Endothelial cell of umbilical vein (primary cell): Measurements from ENCODE around the gene GAS7. TPM values are rescaled to one million over a fixed set of nuclear protein-coding genes. Genes with fewer than 3 reads are reported as not detected.

Source experiments
- BruUV-seq: library from RNA; stranded (reverse); fragments of 400-500 nt; replicated peaks from 2 replicates; lab custom pipeline; 2021; lab: Mats Ljungman, UMichigan
- CTCF ChIA-PET: fragments of 300-600, 350-600 bp; sonication (Branson Sonifier 250); formaldehyde crosslinking; loops from one replicate; lab custom pipeline; 2021; ENCODE audit warnings: antibody characterized with exemption, inconsistent platforms; lab: Charles Lee
- POLR2A ChIA-PET: fragments of 300-600, 350-600 bp; sonication (Branson Sonifier 250); formaldehyde crosslinking; loops from one replicate; lab custom pipeline; 2021; ENCODE audit warnings: antibody characterized with exemption, inconsistent platforms; lab: Charles Lee
- DNase-seq: peaks from one replicate; pipeline ENCODE4 v3.0.0-alpha.2; 2011; ENCODE audit warnings: low read depth, low spot score
- FAIRE-seq: peaks from 2 replicates; lab custom pipeline; 2011; peaks lifted over from hg19 to GRCh38; lab: Jason Lieb, UNC
- H2AFZ ChIP-seq: 2 replicates; pipeline ENCODE4 v1.6.0; 2012; ENCODE audit warnings: low read depth, low read length, control low read depth, inconsistent platforms
- H3K27ac ChIP-seq: 2 replicates; pipeline ENCODE4 v1.5.1; 2011; ENCODE audit warnings: low read depth, mild to moderate bottlenecking, control low read depth, low read length, moderate library complexity; ENCODE audit not compliant: insufficient read depth
- H3K27me3 ChIP-seq, 2 experiments: 2 replicates each; pipeline versions ENCODE4 v1.6.0 to v1.6.1; 2011; ENCODE audit warnings: low read length in 2 of 2, mixed read lengths in 1 of 2; ENCODE audit not compliant: control insufficient read depth in 2 of 2, insufficient read depth in 2 of 2
- H3K36me3 ChIP-seq, 2 experiments: 2 replicates in 1 of 2; 3 replicates in 1 of 2; pipeline ENCODE4 v1.5.1; 2011; ENCODE audit warnings: low read length in 2 of 2, mild to moderate bottlenecking in 1 of 2, moderate library complexity in 1 of 2; ENCODE audit not compliant: control insufficient read depth in 2 of 2, insufficient read depth in 2 of 2; ENCODE audit errors: extremely low read depth in 1 of 2
- H3K4me1 ChIP-seq: 3 replicates; pipeline ENCODE4 v1.5.1; 2011; ENCODE audit warnings: mild to moderate bottlenecking, low read length; ENCODE audit not compliant: control insufficient read depth, insufficient read depth; ENCODE audit errors: extremely low read depth
- H3K4me2 ChIP-seq: 2 replicates; pipeline ENCODE4 v1.6.1; 2011; ENCODE audit warnings: low read length, control low read depth, mixed read lengths; ENCODE audit not compliant: insufficient read depth
- H3K4me3 ChIP-seq, 3 experiments: fragments of 200-600 bp in 1 of 3; sonication (generic), shearing (Covaris generic) in 1 of 3; replicated peaks in 1 of 3; 2 replicates each; pipeline ENCODE4 v1.5.1; 2011 to 2016; ENCODE audit warnings: control low read depth in 3 of 3, low read length in 3 of 3, mild to moderate bottlenecking in 2 of 3, inconsistent platforms in 1 of 3, low read depth in 1 of 3, moderate library complexity in 1 of 3; ENCODE audit not compliant: insufficient read depth in 1 of 3
- H3K79me2 ChIP-seq: 2 replicates; pipeline ENCODE4 v1.6.0; 2012; ENCODE audit warnings: low read length, inconsistent platforms; ENCODE audit not compliant: control insufficient read depth, insufficient read depth
- H3K9ac ChIP-seq: replicated peaks from 2 replicates; pipeline ENCODE3; 2011; ENCODE audit warnings: low read length, control low read depth; ENCODE audit not compliant: insufficient read depth; ENCODE audit errors: extremely low read depth
- H3K9me1 ChIP-seq: replicated peaks from 3 replicates; pipeline ENCODE4 v1.6.0; 2011; ENCODE audit warnings: mild to moderate bottlenecking, low read length; ENCODE audit not compliant: control insufficient read depth, insufficient read depth; ENCODE audit errors: extremely low read depth
- H3K9me3 ChIP-seq: replicated peaks from 2 replicates; pipeline ENCODE4 v1.5.1; 2012; ENCODE audit warnings: low read length, inconsistent platforms; ENCODE audit not compliant: control insufficient read depth, insufficient read depth
- H4K20me1 ChIP-seq: replicated peaks from 2 replicates; pipeline ENCODE3; 2011; ENCODE audit warnings: mild to moderate bottlenecking, low read length; ENCODE audit not compliant: control insufficient read depth, insufficient read depth; ENCODE audit errors: extremely low read depth
- CTCF ChIP-seq, 2 donors: IDR thresholded peaks; 1 replicate in 1 of 2; 2 replicates in 1 of 2; pipeline ENCODE4 v1.5.1; 2011; ENCODE audit warnings: low read length in 2 of 2, mild to moderate bottlenecking in 2 of 2, moderate library complexity in 2 of 2, control low read depth in 1 of 2, inconsistent platforms in 1 of 2, low read depth in 1 of 2; ENCODE audit not compliant: insufficient read depth in 1 of 2; ENCODE audit errors: extremely low read depth in 1 of 2
- FOS ChIP-seq: IDR thresholded peaks from 2 replicates; pipeline ENCODE4 v1.6.1; 2011; ENCODE audit warnings: mild to moderate bottlenecking, low read length, moderate library complexity, borderline replicate concordance; ENCODE audit not compliant: insufficient read depth
- MYC ChIP-seq: IDR thresholded peaks from one replicate; pipeline ENCODE4 v1.6.1; 2011; ENCODE audit warnings: mild to moderate bottlenecking, low read depth, low read length
- POLR2A ChIP-seq: IDR thresholded peaks from 2 replicates; pipeline ENCODE4 v1.6.1; 2012; ENCODE audit warnings: low read depth, mild to moderate bottlenecking, control low read depth, low read length
- POLR2AphosphoS5 ChIP-seq: IDR thresholded peaks from 2 replicates; pipeline ENCODE4 v1.6.1; 2012; ENCODE audit warnings: low read depth, mild to moderate bottlenecking, control low read depth, low read length, moderate library complexity; ENCODE audit not compliant: insufficient read depth
- dilution Hi-C: fragments of 300-500 bp; cut with MboI; formaldehyde crosslinking; loops from one replicate; pipeline ENCODE4 v1.15.0; 2019; ENCODE audit warnings: low sequenced_read_pairs; ENCODE audit not compliant: extremely low pct_ligation_motif_present
- intact Hi-C: fragments of 100-400 bp; cut with micrococcal nuclease; formaldehyde crosslinking; loops from one replicate; pipeline ENCODE4 v1.10.0; 2022
- polyA plus RNA-seq, 4 experiments: library from polyadenylated mRNA; depleted of rRNA in 3 of 4; stranded (reverse) in 3 of 4; unstranded in 1 of 4; fragments of >200 nt; gene quantifications; 2 replicates each; pipeline versions ENCODE4 v1.2.1 to v1.2.3, GENCODE V29; 2011 to 2012; ENCODE audit warnings: missing spikeins in 1 of 4
- total RNA-seq: library from RNA; stranded (reverse); gene quantifications from 2 replicates; pipeline ENCODE4 v1.2.3, GENCODE V29; 2021

The GAS7 gene
- total and polyA plus RNA-seq, 2 donors (not counting 3 experiments of a cell fraction or from before 2014, with no cell fraction given), result not detected

- BruUV-seq, result no TSS peak
- DNase-seq (no peak), FAIRE-seq (no peak)
- Histone ChIP-seq H3K4me2 (no peak overlapping the region), H3K36me3 (no peaks in the 10 kb centered on the region), H3K27me3 (no peaks in the 10 kb centered on the region), H3K9me1 (no peaks in the 10 kb centered on the region), H4K20me1 (no peaks in the 10 kb centered on the region), H2AFZ (no peak overlapping the region), H3K9ac (no peak overlapping the region), H3K79me2 (no peaks in the 10 kb centered on the region), H3K4me1 (no peaks in the 10 kb centered on the region), H3K4me3 (no peak overlapping the region), H3K27ac (no peak overlapping the region), H3K9me3 (no peaks in the 10 kb centered on the region)
- dilution Hi-C loops, result no loop called here
- POLR2A ChIA-PET, result no interaction called here
- CTCF ChIA-PET, result interaction anchor here (0.9 kb wide), 1 partner anchor 688 kb away, joined by 3 read pairs; no protein-coding TSS in a partner anchor
- no peak for TF ChIP-seq FOS
- no peak for TF ChIP-seq POLR2A
- no peak for TF ChIP-seq CTCF (IDR thresholded peaks at IDR 0.05; ENCODE audit: extremely low read depth in 1 of 2, insufficient read depth in 1 of 2, low read depth in 1 of 2, low read length in 2 of 2)
- no peak for TF ChIP-seq POLR2AphosphoS5
- no peak for TF ChIP-seq MYC
- intact Hi-C loops, result loop anchor here (10.0 kb wide), 1 partner anchor 395 kb away; no protein-coding TSS in a partner anchor
Observed at GRCh38 chr17:9929871-9930270, 268.5 kb downstream of the GAS7 start.
